GM23248 (cell line): ENCODE measurements around the gene HERC4.

Experiments
- EZH2 ChIP-seq: fragments of 200-600 bp; sonication (generic); IDR thresholded peaks from 2 replicates; pipeline ENCODE4 v1.6.1; 2018; ENCODE audit warnings: antibody characterized with exemption, mild to moderate bottlenecking; ENCODE audit not compliant: insufficient read depth, poor library complexity, severe bottlenecking
- EZH2phosphoT487 ChIP-seq: fragments of 200-600 bp; sonication (generic); IDR thresholded peaks from 2 replicates; pipeline ENCODE4 v1.6.1; 2018; ENCODE audit warnings: antibody characterized with exemption, moderate library complexity, mild to moderate bottlenecking, low read depth; ENCODE audit not compliant: insufficient read depth

GRCh38 chr10:67875340-67876238 is 199.5 kb downstream of the HERC4 start:
- TF ChIP-seq EZH2phosphoT487 (no peak), EZH2 (no peak)
